Head of caudate nucleus (tissue), 42 donors: Measurements from ENCODE around the gene CPSF7.
A peak's percentile ranks its signal among the peaks of the same experiment; 100 is the strongest.
"Not testable (repeated sequence)": the region's sequence is repeated elsewhere in the genome, so short reads cannot be mapped to it uniquely, and the experiment has no call there.

Source experiments
- DNase-seq, 42 donors: peaks; one replicate each; pipeline versions ENCODE4 v3.0.0 to v3.0.0-alpha.2; 2020 to 2021; ENCODE audit warnings: mixed read lengths in 7 of 42
- intact Hi-C: fragments of 100-400 bp; cut with DNase I; formaldehyde crosslinking; loops from one replicate; pipeline ENCODE4 v1.15.0; 2022

Gene CPSF7

GRCh38 chr11:61429691-61430582, at the start of gene CPSF7, which contains the start of gene SDHAF2:
CPSF7 (minus strand) TSS chr11:61429975; CDS start chr11:61429235, 740 bp downstream.
SDHAF2 (plus strand) TSS chr11:61430124; CDS start chr11:61430147, 23 bp downstream.
- peak; percentile 89 to 100 (median 98) for DNase-seq
- intact Hi-C loops = no loop called here

- peak in 39 of 42 donors; percentile 32 to 83 (median 65) for DNase-seq
- intact Hi-C loops = loop anchor here (5.0 kb wide), 1 partner anchor 35 kb away; no protein-coding TSS in a partner anchor
Measured at GRCh38 chr11:61477727-61478148, 48.0 kb upstream of the CPSF7 start.

GRCh38 chr11:61477126-61477525, 47.4 kb upstream of the CPSF7 start:
- no peak for DNase-seq
- intact Hi-C loops = loop anchor here (5.0 kb wide), 1 partner anchor 35 kb away; no protein-coding TSS in a partner anchor

GRCh38 chr11:61476371-61476770, 46.6 kb upstream of the CPSF7 start:
- intact Hi-C loops = loop anchor here (5.0 kb wide), 1 partner anchor 36 kb away; no protein-coding TSS in a partner anchor
- peak in 1 of 42 donors; percentile 53 for DNase-seq

- intact Hi-C loops = loop anchor here (5.0 kb wide), 1 partner anchor 37 kb away; no protein-coding TSS in a partner anchor
- peak in 19 of 42 donors; percentile 23 to 76 (median 51) for DNase-seq
Measured at GRCh38 chr11:61475433-61475832, 45.7 kb upstream of the CPSF7 start.

GRCh38 chr11:61474013-61474643, 44.4 kb upstream of the CPSF7 start:
- intact Hi-C loops = no loop called here
- DNase-seq = no peak

- DNase-seq = peak; percentile 37 to 92 (median 76)
- intact Hi-C loops = no loop called here
Measured at GRCh38 chr11:61473370-61474012, 43.7 kb upstream of the CPSF7 start.

- peak in 4 of 42 donors; percentile 32 to 72 (median 40) for DNase-seq
- intact Hi-C loops = no loop called here
Measured at GRCh38 chr11:61472868-61473267, 43.1 kb upstream of the CPSF7 start.

- intact Hi-C loops = no loop called here
- no peak for DNase-seq
Measured at GRCh38 chr11:61472282-61472681, 42.5 kb upstream of the CPSF7 start.

- DNase-seq = no peak
- intact Hi-C loops = no loop called here
Measured at GRCh38 chr11:61468002-61468401, 38.2 kb upstream of the CPSF7 start.

GRCh38 chr11:61467602-61468001, 37.8 kb upstream of the CPSF7 start:
- intact Hi-C loops, DNase-seq: not testable (repeated sequence)

- intact Hi-C loops = no loop called here
- DNase-seq = no peak
Measured at GRCh38 chr11:61460986-61461385, 31.2 kb upstream of the CPSF7 start.

- peak in 3 of 42 donors; percentile 15 to 25 (median 21) for DNase-seq
- intact Hi-C loops = no loop called here
Measured at GRCh38 chr11:61460474-61460881, 30.7 kb upstream of the CPSF7 start.

GRCh38 chr11:61454520-61454919, 24.7 kb upstream of the CPSF7 start:
- intact Hi-C loops = no loop called here
- DNase-seq = no peak

- DNase-seq = no peak
- intact Hi-C loops = no loop called here
Measured at GRCh38 chr11:61453695-61454094, 23.9 kb upstream of the CPSF7 start.

- DNase-seq = no peak
- intact Hi-C loops = no loop called here
Measured at GRCh38 chr11:61452825-61453224, 23.1 kb upstream of the CPSF7 start.

- DNase-seq = no peak
- intact Hi-C loops = no loop called here
Measured at GRCh38 chr11:61448552-61448927, 18.8 kb upstream of the CPSF7 start.

- intact Hi-C loops = loop anchor here (2.0 kb wide), 1 partner anchor 69 kb away; no protein-coding TSS in a partner anchor
Measured at GRCh38 chr11:61447601-61448551, 18.1 kb upstream of the CPSF7 start.

More at GRCh38 chr11:61447601-61448551, 18.1 kb upstream of the CPSF7 start:
- DNase-seq = peak in 12 of 42 donors; percentile 9 to 65 (median 45)
